ENCODE results near the gene LUC7L.

- TF ChIP-seq CTCF (IDR thresholded peaks at IDR 0.05; ENCODE audit: low read depth, low read length) (no peak), MAX (IDR thresholded peaks at IDR 0.05; ENCODE audit: low read depth, low read length) (no peak)
These were observed 31.9 kb upstream of the LUC7L start for GRCh38 chr16:261031-261691.
